Activated CD4-positive, alpha-beta T cell treated with anti-CD3 and anti-CD28 coated beads, Interleukin-2, amount 10 ng/mL, durations not matched to agents 24 days and 14 days (primary cell): ENCODE data around the gene TYW1B. TPM values are rescaled to one million over a fixed set of nuclear protein-coding genes. Genes with fewer than 3 reads are reported as not detected.
"Not testable (repeated sequence)": the region's sequence is repeated elsewhere in the genome, so short reads cannot be mapped to it uniquely, and the experiment has no call there.

Experiments
- DNase-seq: peaks from one replicate; pipeline ENCODE4 v3.0.0; 2022
- H3K27ac Mint-ChIP-seq: one replicate; pipeline ENCODE4 v1.8.0; 2022; ENCODE audit warnings: mild to moderate bottlenecking, mixed read lengths
- H3K27me3 Mint-ChIP-seq: one replicate; pipeline ENCODE4 v1.8.0; 2022; ENCODE audit warnings: mixed read lengths
- H3K36me3 Mint-ChIP-seq: one replicate; pipeline ENCODE4 v1.8.0; 2022; ENCODE audit warnings: low read depth, mild to moderate bottlenecking, mixed read lengths
- H3K4me1 Mint-ChIP-seq: one replicate; pipeline ENCODE4 v1.8.0; 2021; ENCODE audit warnings: mixed read lengths
- H3K4me3 Mint-ChIP-seq: one replicate; pipeline ENCODE4 v1.8.0; 2022; ENCODE audit warnings: mild to moderate bottlenecking, moderate library complexity, mixed read lengths
- H3K9me3 Mint-ChIP-seq: one replicate; pipeline ENCODE4 v1.8.0; 2021; ENCODE audit warnings: mixed read lengths
- intact Hi-C: fragments of 100-400 bp; cut with micrococcal nuclease; formaldehyde crosslinking; loops from one replicate; pipeline ENCODE4 v1.15.1; 2023
- total RNA-seq: library from RNA; stranded (reverse); gene quantifications from 2 replicates; pipeline ENCODE4 v1.2.3, GENCODE V29; 2022

Gene TYW1B, protein sequence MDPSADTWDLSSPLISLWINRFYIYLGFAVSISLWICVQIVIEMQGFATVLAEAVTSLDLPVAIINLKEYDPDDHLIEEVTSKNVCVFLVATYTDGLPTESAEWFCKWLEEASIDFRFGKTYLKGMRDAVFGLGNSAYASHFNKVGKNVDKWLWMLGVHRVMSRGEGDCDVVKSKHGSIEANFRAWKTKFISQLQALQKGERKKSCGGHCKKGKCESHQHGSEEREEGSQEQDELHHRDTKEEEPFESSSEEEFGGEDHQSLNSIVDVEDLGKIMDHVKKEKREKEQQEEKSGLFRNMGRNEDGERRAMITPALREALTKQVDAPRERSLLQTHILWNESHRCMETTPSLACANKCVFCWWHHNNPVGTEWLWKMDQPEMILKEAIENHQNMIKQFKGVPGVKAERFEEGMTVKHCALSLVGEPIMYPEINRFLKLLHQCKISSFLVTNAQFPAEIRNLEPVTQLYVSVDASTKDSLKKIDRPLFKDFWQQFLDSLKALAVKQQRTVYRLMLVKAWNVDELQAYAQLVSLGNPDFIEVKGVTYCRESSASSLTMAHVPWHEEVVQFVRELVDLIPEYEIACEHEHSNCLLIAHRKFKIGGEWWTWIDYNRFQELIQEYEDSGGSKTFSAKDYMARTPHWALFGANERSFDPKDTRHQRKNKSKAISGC
- total RNA-seq, result 3.3 and 4.2 TPM in 2 replicates

DNA sequence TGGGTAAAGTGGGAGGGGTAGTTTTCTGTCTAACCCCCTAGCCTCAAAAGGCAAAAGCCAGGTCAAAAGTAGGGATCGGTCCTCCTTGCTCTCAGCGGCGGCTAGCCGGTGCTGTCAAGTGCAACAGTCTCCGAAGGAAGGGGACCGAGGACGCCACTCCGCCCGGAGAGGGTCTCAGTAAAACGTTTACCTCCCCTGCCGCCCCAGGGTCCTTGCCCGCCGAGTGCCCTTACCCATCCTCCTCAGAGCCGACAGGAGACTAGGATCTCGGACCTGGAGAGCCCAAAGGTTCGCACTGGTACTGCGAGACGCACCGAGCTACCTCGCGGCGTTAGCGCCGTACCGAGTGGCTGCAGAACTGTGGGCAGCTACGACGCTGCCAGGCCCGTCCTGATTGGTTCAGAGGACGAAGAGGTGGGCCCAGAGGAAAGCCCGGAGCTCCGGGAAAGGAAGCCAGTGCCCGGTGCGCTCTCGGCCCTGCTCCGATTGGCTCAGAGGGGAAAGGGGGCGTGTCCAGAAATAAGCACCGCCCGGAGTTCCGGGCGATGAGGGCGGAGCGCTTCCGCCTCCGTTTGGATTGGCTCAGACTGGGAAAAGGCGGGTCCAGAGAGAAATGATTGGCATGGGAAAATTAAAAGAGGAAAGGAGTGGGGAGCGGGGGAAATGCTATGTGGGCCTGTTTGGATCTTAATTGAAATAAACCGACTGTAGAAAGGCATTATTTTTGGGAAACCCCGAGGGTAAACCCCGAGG is at the start of gene TYW1B:
TSS of gene TYW1B (minus strand) at position 362 of the 753 bp plus-strand sequence. CDS start at position 237, 125 bp downstream.
- peaks cover 19% of the 10 kb centered on the region for H3K4me1 Mint-ChIP-seq

DNA sequence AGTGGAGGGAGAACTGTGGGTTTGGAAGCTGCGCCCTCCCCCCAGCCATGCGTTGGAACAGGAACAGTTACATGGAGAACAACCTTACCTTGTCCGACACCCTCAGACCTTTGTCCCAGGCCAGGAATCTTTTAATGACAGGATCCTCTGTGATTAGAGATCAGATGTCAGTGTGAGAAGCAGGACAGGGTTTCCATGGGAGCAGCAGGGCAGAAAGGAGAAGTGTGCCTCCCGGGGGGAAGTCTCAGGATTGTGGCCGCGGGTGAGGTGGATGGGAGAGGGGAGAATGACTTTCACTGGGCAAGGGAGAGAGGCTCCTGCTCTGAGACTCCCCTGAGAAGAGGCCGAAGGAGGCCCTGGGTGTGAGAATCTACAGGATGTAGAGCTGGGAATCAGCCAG is 39.6 kb upstream of the TYW1B start:
- DNase-seq, H3K4me3 Mint-ChIP-seq, H3K9me3 Mint-ChIP-seq, H3K36me3 Mint-ChIP-seq, H3K4me1 Mint-ChIP-seq, H3K27me3 Mint-ChIP-seq, intact Hi-C loops, H3K27ac Mint-ChIP-seq: not testable (repeated sequence)

More for the DNA sequence above, at the start of gene TYW1B:
- peak within 1 kb of the TSS; percentile 92 for H3K27ac Mint-ChIP-seq
- intact Hi-C loops, result loop anchor here (1.0 to 2.0 kb wide), 2 partner anchors 51 to 97 kb away; partner anchors contain the start of gene POM121
- H3K27me3 Mint-ChIP-seq, H3K9me3 Mint-ChIP-seq: not testable (repeated sequence)
- peak within 1 kb of the TSS; percentile 92 for H3K4me3 Mint-ChIP-seq
- peak; percentile 100 for DNase-seq
- H3K36me3 Mint-ChIP-seq, result peaks cover 19% of the 10 kb centered on the region

DNA sequence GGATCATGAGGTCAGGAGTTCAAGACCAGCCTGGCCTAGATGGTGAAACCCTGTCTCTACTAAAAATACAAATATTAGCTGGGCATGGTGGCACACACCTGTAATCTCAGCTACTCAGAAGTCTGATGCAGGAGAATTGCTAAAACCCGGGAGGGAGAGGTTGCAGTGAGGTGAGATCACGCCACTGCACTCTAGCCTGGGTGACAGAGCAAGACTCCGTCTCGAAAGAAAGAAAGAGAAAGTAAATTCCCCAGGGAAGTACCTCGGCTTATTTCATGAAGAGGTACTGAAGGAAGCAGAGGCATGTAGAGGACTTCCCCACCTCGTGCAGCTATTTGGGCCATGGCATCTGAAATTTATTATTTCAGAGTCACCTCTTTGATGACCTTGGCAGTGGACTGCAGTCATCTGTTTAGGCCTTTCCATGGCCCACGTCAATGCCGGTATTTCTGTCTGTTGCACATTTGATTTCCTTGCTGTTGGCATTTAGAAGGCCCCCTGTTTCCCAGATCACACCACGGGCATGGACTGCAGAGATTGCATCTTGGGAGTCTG is 30.9 kb upstream of the TYW1B start:
- H3K4me1 Mint-ChIP-seq, DNase-seq, H3K36me3 Mint-ChIP-seq, H3K4me3 Mint-ChIP-seq, intact Hi-C loops, H3K9me3 Mint-ChIP-seq, H3K27ac Mint-ChIP-seq, H3K27me3 Mint-ChIP-seq: not testable (repeated sequence)

DNA sequence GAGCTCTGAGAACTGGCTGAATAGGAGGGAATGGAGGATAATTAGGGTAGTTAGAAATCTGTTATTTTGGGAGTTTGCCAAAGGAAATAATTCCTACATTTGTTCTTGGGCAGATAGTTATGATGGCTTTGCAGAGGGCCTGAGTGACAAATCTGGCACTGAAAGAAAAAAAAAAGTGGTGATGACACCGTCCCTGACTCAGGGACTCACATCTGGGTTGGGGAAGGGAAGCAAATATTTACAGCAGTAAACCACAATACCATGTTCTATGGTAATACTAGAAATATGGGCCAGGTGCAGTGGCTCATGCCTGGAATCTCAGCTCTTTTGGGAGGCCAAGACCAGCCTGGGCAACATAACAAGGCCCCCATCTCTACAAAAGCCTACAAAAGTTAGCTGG is 29.9 kb upstream of the TYW1B start:
- H3K9me3 Mint-ChIP-seq, H3K27ac Mint-ChIP-seq, intact Hi-C loops, H3K4me3 Mint-ChIP-seq, H3K4me1 Mint-ChIP-seq, H3K27me3 Mint-ChIP-seq, DNase-seq, H3K36me3 Mint-ChIP-seq: not testable (repeated sequence)

DNA sequence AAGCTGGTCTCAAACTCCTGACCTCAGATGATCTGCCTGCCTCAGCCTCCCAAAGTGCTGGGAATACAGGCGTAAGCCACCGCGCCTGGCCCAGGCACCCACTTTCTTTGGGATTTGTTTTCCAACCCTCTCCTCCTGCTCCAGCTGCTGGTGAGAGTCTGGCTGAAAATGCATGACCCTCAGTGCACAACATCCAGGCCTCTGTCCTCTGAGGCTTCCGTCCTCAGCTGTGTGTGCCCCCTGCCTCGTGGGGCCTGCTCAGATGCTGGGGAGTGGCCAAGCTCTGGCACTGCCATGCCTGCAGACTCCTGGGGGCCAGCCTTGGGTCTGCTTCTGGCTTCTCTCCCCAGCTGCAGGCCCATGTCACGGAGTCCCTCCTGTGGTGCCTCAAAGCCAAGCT is 27.3 kb upstream of the TYW1B start:
- H3K27me3 Mint-ChIP-seq, DNase-seq, H3K36me3 Mint-ChIP-seq, H3K9me3 Mint-ChIP-seq, H3K27ac Mint-ChIP-seq, intact Hi-C loops, H3K4me1 Mint-ChIP-seq, H3K4me3 Mint-ChIP-seq: not testable (repeated sequence)

DNA sequence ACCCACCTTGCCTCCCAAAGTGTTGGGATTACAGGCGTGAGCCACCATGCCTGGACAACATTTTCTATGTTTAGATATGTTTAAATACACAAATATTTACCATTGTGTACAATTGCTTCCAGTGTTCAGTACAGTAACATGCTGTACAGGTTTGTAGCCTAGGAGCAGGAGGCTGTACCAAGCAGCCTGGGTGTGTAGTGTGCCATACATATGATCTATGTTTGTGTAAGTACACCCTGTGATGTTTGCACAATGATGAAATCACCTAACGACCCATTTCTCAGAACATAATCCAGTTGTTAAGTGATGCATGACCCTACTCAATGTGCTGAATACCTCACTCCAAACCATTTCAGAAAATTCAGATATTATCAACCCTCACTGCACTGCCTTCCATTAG is 24.9 kb upstream of the TYW1B start:
- H3K9me3 Mint-ChIP-seq, intact Hi-C loops, H3K27ac Mint-ChIP-seq, DNase-seq, H3K4me3 Mint-ChIP-seq, H3K4me1 Mint-ChIP-seq, H3K27me3 Mint-ChIP-seq, H3K36me3 Mint-ChIP-seq: not testable (repeated sequence)

DNA sequence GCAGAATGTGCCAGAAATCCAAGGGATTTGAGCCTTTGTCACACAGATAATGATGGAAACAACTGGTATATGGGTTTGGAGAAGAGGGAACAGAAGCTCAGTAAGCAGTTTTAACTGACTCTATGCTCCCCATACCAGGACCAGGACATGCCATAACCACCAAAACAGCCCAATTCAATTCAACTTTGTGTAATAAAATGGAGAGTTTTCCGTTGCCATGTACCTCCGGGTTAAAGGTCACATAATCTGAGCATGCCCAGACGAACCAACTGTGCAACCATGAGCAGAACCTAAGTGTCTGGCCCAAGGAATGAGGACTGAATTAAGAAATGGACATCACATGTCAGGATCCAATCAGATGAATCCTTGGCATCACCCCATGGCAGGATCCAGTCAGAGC is 22.7 kb upstream of the TYW1B start:
- DNase-seq, H3K4me3 Mint-ChIP-seq, H3K36me3 Mint-ChIP-seq, H3K9me3 Mint-ChIP-seq, H3K27me3 Mint-ChIP-seq, intact Hi-C loops, H3K27ac Mint-ChIP-seq, H3K4me1 Mint-ChIP-seq: not testable (repeated sequence)

DNA sequence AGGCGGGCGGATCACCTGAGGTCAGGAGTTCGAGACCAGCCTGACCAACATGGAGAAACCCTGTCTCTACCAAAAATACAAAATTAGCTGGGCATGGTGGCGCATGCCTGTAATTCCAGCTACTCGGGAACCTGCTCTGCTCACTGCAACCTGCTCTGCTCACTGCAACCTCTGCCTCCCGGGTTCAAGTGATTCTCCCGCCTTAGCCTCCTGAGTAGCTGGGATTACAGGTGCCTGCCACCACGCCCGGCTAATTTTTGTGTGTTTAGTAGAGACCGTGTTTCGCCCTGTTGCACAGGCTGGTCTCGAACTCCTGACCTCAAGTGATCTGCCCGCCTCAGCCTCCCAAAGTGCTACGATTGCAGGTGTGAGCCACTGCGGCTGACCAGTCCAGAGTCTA is 16.1 kb upstream of the TYW1B start:
- H3K4me3 Mint-ChIP-seq, H3K27me3 Mint-ChIP-seq, intact Hi-C loops, H3K4me1 Mint-ChIP-seq, DNase-seq, H3K27ac Mint-ChIP-seq: not testable (repeated sequence)
- peaks cover 18% of the 10 kb centered on the region for H3K36me3 Mint-ChIP-seq
- peaks cover 12% of the 10 kb centered on the region for H3K9me3 Mint-ChIP-seq

DNA sequence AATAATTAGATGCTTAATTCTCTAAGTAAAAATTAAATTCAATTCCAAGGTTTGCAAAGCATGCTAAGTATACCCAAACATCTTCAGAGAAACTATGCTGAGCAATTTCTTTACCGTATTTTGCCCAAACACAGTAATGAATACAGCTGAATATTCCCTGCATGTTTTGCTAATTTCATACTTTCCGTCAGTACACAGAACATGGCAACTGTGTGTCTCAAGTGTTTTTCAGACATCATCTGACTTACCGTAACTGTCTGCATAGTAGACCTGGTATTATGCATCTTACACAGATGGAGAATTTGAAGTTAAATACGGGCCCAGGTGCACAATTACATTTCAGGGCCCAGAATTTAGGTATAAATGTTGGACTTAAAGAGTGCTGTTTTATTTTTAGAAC is 15.2 kb upstream of the TYW1B start:
- DNase-seq, H3K4me1 Mint-ChIP-seq, H3K27me3 Mint-ChIP-seq, H3K4me3 Mint-ChIP-seq, intact Hi-C loops, H3K27ac Mint-ChIP-seq: not testable (repeated sequence)
- Mint-ChIP-seq H3K36me3 (peaks cover 24% of the 10 kb centered on the region), H3K9me3 (peaks cover 14% of the 10 kb centered on the region)

DNA sequence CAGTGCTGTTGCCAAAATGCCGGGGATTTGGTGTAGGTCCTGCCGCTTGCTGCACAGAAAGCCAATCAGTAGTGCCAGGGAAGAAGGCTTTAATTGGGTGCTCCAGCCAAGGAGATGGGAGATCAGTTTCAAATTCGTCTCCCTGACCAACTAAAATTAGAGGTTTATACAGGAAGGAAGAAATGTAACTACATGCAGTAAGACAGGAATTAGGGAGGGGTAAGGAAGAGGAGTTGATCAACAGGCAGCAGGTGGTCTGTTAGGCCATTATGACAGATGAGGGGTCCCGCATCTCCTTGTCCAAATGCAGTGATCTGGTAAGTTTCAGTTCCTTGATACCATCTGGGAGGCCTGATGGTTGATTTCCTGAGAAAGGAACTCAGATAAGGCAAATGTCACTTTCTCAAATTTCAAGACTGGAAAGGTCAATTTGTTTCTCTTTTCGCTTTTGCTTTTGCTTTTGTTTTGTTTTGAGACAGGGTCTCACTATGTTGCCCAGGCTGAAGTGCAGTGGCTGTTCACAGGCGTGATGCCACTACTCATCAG is 13.0 kb upstream of the TYW1B start:
- peaks cover 14% of the 10 kb centered on the region for H3K9me3 Mint-ChIP-seq
- H3K27me3 Mint-ChIP-seq, H3K27ac Mint-ChIP-seq, DNase-seq, H3K4me1 Mint-ChIP-seq, H3K4me3 Mint-ChIP-seq, intact Hi-C loops: not testable (repeated sequence)
- H3K36me3 Mint-ChIP-seq, result peaks cover 36% of the 10 kb centered on the region

DNA sequence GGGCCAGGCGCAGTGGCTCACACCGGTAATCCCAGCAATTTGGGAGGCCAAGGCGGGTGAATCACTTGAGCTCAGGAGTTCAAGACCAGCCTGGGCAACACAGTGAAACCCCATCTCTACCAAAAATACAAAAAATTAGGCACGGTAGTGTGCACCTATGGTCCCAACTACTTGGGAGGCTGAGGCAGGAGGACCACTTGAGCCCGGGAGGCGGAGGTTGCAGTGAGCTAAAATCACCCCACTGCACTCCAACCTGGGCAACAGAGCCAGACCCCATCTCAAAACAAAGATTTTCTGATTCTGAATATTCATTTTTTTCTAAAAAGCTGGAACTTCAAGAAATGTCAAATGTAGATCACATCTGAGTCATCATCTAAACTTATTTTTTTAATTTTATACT is 10.3 kb upstream of the TYW1B start:
- peaks cover 46% of the 10 kb centered on the region for H3K36me3 Mint-ChIP-seq
- H3K9me3 Mint-ChIP-seq, result peaks cover 14% of the 10 kb centered on the region

DNA sequence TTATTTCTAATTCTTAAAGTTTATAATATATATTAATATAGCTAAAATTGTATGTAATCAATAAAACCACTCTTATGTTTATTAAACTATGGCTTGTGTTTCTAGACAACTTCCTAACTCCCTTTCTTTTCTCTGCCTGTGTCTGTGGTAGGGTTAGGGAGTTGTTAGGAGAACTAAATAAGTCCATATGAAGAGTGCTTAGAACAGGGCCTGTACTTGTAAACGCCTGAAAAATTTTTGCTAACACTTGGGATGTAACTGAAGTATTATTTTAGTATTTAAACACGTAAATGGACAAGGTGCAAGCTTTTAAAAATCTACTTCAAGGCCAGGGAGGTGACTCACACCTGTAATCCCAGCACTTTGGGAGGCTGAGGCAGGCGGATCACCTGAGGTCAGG is 9.3 kb upstream of the TYW1B start:
- DNase-seq, H3K27ac Mint-ChIP-seq, H3K4me1 Mint-ChIP-seq, intact Hi-C loops, H3K27me3 Mint-ChIP-seq, H3K4me3 Mint-ChIP-seq: not testable (repeated sequence)
- Mint-ChIP-seq H3K9me3 (peaks cover 14% of the 10 kb centered on the region), H3K36me3 (peaks cover 55% of the 10 kb centered on the region)

More for the DNA sequence above, 10.3 kb upstream of the TYW1B start:
- H3K27ac Mint-ChIP-seq, H3K27me3 Mint-ChIP-seq, intact Hi-C loops, DNase-seq, H3K4me1 Mint-ChIP-seq, H3K4me3 Mint-ChIP-seq: not testable (repeated sequence)

DNA sequence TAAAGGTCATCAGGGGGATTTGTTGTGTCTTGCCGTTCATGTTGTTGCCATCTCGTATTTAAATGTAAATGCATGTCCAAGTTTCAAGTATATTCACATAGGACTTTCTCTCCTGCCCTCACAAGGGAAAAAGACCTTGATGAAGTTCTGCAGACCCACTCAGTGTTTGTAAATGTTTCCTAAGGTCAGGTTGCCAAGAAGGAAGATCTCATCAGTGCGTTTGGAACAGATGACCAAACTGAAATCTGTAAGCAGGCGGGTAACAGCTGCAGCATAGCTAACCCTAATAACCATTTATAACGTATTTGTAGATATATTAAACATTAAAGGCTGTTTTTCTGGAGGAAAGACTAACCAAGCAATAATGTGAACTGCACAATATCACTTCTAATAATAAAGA is 2.6 kb upstream of the TYW1B start:
- H3K9me3 Mint-ChIP-seq, DNase-seq, intact Hi-C loops, H3K27me3 Mint-ChIP-seq: not testable (repeated sequence)
- peak overlapping the region; percentile 95 for H3K27ac Mint-ChIP-seq
- H3K36me3 Mint-ChIP-seq, result peaks cover 27% of the 10 kb centered on the region
- peak overlapping the region; percentile 92 for H3K4me3 Mint-ChIP-seq
- peaks cover 19% of the 10 kb centered on the region for H3K4me1 Mint-ChIP-seq
